Breast epithelium (tissue), 3 donors: ENCODE measurements around the gene SLC49A4.

Experiments
- CTCF ChIP-seq, 3 donors: fragments of 450-650 bp; IDR thresholded peaks; one replicate each; pipeline ENCODE4 v1.5.1; 2016 to 2017; ENCODE audit warnings: antibody characterized with exemption in 3 of 3, mild to moderate bottlenecking in 3 of 3, moderate library complexity in 3 of 3
- POLR2AphosphoS5 ChIP-seq, 3 donors: sonication (generic); formaldehyde crosslinking; IDR thresholded peaks; one replicate each; pipeline ENCODE4 v1.6.1; 2017; ENCODE audit warnings: antibody characterized with exemption in 3 of 3

- TF ChIP-seq CTCF (IDR thresholded peaks at IDR 0.05) = no peak
- TF ChIP-seq POLR2AphosphoS5 (IDR thresholded peaks at IDR 0.05) = no peak
Measured at GRCh38 chr3:122857019-122857418, 62.1 kb downstream of the SLC49A4 start.
